ENCODE data around the gene ZNF672. TPM values are rescaled to one million over a fixed set of nuclear protein-coding genes. Genes with fewer than 3 reads are reported as not detected.
"Not testable (repeated sequence)": the region's sequence is repeated elsewhere in the genome, so short reads cannot be mapped to it uniquely, and the experiment has no call there.

The ZNF672 gene
- polyA plus RNA-seq, 1 experiment, result 17.1 TPM

DNA sequence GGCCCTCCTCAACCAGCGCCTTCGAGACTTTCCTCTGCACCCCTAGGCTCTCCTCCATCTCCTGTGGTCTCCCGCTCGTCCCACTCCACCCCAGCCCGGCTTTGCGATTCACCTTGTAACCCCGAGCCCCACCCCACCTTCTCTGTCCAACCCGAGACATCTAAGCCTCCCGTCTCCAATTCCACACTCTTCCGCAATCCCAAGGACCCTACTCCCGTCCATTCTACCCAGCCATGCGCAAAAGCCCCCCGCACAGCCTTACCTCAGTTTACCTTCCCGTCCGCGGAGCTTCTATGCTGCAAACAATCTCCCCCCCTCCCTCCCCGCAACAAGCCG, 12.5 kb upstream of the ZNF672 start:
- ChIA-PET POLR2A (no interaction called here), CTCF (interaction anchor here (1.1 to 3.4 kb wide), 4 partner anchors 12 to 53 kb away, joined by 3 to 21 read pairs (median 4); partner anchors contain the start of gene ZNF672)
- no peak for TF ChIP-seq CTCF (IDR thresholded peaks at IDR 0.05; ENCODE audit: insufficient read depth, low read depth, low read length)
- Histone ChIP-seq H3K4me3 (ENCODE audit: low read depth, low read length) (peak overlapping the region; percentile 69), H3K27me3 (ENCODE audit: control insufficient read depth, insufficient read depth, low read length) (no peaks in the 10 kb centered on the region), H3K36me3 (ENCODE audit: control insufficient read depth, insufficient read depth, low read length) (no peaks in the 10 kb centered on the region; the same call in 1 of the 2 replicates)
- DNase-seq (ENCODE audit: low read depth), result no peak

GRCh38 chr1:248825909-248826760, 11.9 kb upstream of the ZNF672 start, which contains the start of gene SH3BP5L:
TSS of gene SH3BP5L (minus strand) at chr1:248825915. CDS start at chr1:248824935, 980 bp downstream.
- H3K36me3 ChIP-seq (ENCODE audit: control insufficient read depth, insufficient read depth, low read length), result no peaks in the 10 kb centered on the region; the same call in 1 of the 2 replicates
- DNase-seq (ENCODE audit: low read depth), result peak; percentile 72
- CTCF ChIA-PET, result interaction anchor here (1.2 to 3.4 kb wide), 3 partner anchors 12 to 36 kb away, joined by 3 to 21 read pairs (median 4); partner anchors contain the start of gene ZNF672
- H3K27me3 ChIP-seq (ENCODE audit: control insufficient read depth, insufficient read depth, low read length), result no peaks in the 10 kb centered on the region
- TF ChIP-seq CTCF (IDR thresholded peaks at IDR 0.05; ENCODE audit: insufficient read depth, low read depth, low read length), result peak; percentile 76
- peak within 1 kb of the TSS; percentile 69 for H3K4me3 ChIP-seq (ENCODE audit: low read depth, low read length)
- POLR2A ChIA-PET, result no interaction called here

GRCh38 chr1:248828845-248829244, 9.2 kb upstream of the ZNF672 start:
- POLR2A ChIA-PET, result interaction anchor here (0.6 kb wide), 1 partner anchor 9 kb away, joined by 3 read pairs; no protein-coding TSS in a partner anchor
- Histone ChIP-seq H3K27me3 (ENCODE audit: control insufficient read depth, insufficient read depth, low read length) (no peaks in the 10 kb centered on the region), H3K36me3 (ENCODE audit: control insufficient read depth, insufficient read depth, low read length) (no peaks in the 10 kb centered on the region), H3K4me3 (ENCODE audit: low read depth, low read length) (no peak overlapping the region)
- TF ChIP-seq CTCF (IDR thresholded peaks at IDR 0.05; ENCODE audit: insufficient read depth, low read depth, low read length), result no peak
- no peak for DNase-seq (ENCODE audit: low read depth)
- CTCF ChIA-PET, result interaction anchor here (0.7 to 3.4 kb wide), 2 partner anchors 9 to 13 kb away, joined by 3 to 21 read pairs; partner anchors contain the start of gene ZNF672

GRCh38 chr1:248830718-248831017, 7.4 kb upstream of the ZNF672 start:
- CTCF ChIA-PET; DNase-seq (ENCODE audit: low read depth); H3K4me3 ChIP-seq (ENCODE audit: low read depth, low read length); H3K27me3 ChIP-seq (ENCODE audit: control insufficient read depth, insufficient read depth, low read length); POLR2A ChIA-PET; H3K36me3 ChIP-seq (ENCODE audit: control insufficient read depth, insufficient read depth, low read length): not testable (repeated sequence)

GRCh38 chr1:248831842-248832241, 6.2 kb upstream of the ZNF672 start:
- no peaks in the 10 kb centered on the region for H3K36me3 ChIP-seq (ENCODE audit: control insufficient read depth, insufficient read depth, low read length)
- ChIA-PET CTCF (no interaction called here), POLR2A (interaction anchor here (0.6 kb wide), 1 partner anchor 1527 kb away, joined by 5 read pairs; no protein-coding TSS in a partner anchor)
- no peak overlapping the region for H3K4me3 ChIP-seq (ENCODE audit: low read depth, low read length)
- no peak for DNase-seq (ENCODE audit: low read depth)
- TF ChIP-seq CTCF (IDR thresholded peaks at IDR 0.05; ENCODE audit: insufficient read depth, low read depth, low read length), result no peak
- H3K27me3 ChIP-seq (ENCODE audit: control insufficient read depth, insufficient read depth, low read length), result no peaks in the 10 kb centered on the region

Measured in BJ (cell line).